ENCODE measurements around the gene CRB2.

Gene CRB2

DNA sequence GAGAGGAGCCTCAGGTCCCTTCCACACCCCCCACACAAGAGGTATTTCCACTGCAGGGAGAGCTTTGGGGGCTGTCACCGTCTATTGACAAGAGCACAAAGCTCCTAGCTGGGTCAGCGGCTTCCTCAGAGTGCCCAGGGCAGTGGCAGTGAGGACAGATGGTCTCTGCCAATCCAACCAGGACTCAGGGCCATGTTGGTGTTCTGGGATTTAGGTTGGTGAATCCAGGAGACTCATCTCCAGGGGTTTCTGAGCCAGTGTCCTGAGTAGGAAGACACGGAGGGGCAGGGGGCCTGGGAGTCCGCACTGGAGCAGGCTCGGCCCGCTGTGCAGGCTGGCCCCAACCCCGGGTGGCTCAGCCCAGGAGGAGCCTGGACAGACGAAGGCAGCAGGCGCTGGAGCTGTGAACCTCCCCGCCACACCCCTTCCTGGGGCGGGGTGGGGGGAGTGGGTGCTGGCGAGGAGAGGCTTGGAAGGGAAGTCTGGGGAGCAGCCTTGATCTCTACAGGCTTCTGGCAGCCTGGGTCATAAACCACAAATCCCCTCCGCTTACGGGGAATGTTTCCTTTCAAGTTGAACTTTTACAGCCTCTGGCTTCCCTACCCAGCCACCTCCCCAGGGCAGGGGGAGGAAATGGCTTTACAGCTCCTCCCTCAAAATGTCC is 19.6 kb downstream of the CRB2 start:
- Histone ChIP-seq H3K36me3 (ENCODE audit: control insufficient read depth, insufficient read depth, low read length) (peaks cover 43% of the 10 kb centered on the region), H3K4me1 (ENCODE audit: control insufficient read depth, insufficient read depth, low read length, poor library complexity, severe bottlenecking) (peaks cover 48% of the 10 kb centered on the region), H3K27ac (ENCODE audit: low read depth, low read length, severe bottlenecking) (peak overlapping the region; percentile 91), H3K9me3 (ENCODE audit: control insufficient read depth, low read length) (no peaks in the 10 kb centered on the region), H3K4me3 (ENCODE audit: extremely low read depth, insufficient read depth, low read length, poor library complexity, severe bottlenecking) (no peak overlapping the region)
- WGBS, 2 experiments (ENCODE audit: insufficient coverage in 2 of 2) = 45 to 59% methylated on average over 9 of the region's 14 CpGs

DNA sequence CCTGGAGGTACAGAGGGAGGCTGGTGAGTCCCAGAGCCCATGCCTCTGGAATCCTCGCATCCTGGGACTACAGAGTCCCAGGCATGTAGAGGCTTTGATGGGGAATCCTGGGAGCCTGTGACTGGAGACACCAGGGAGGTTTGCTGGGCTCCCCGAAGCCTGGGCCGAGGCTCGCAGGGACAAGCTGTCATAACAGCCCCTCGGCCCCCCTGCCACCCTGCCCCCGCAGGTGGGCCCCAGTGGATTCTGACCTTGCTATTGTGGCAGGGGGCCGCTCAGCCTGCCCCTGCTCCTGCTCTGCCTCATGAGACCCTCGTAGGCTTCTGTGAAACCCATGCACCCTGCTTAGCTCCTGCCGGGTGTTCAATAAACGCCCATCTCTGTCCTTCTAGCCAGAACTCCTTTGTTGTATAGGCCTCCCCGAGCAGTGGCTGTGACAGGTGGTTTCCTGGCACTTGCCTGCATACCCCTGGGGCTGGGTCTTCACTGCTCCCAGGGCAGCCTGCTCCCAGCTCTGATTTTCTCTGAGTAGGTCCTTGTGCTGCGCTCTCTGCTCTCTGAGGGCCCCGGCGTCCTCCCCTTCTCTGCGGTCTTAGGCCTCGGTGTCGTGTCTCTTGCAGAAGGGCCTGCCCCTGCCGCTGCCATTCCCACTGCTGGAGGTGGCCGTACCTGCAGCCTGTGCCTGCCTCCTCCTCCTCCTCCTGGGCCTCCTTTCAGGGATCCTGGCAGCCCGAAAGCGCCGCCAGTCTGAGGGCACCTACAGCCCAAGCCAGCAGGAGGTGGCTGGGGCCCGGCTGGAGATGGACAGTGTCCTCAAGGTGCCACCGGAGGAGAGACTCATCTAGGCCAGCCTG is 20.4 kb downstream of the CRB2 start:
- peaks cover 48% of the 10 kb centered on the region for H3K4me1 ChIP-seq (ENCODE audit: control insufficient read depth, insufficient read depth, low read length, poor library complexity, severe bottlenecking)
- no peak overlapping the region for H3K4me3 ChIP-seq (ENCODE audit: extremely low read depth, insufficient read depth, low read length, poor library complexity, severe bottlenecking)
- 78 to 90% methylated on average over 21 to 24 of the region's 24 CpGs for WGBS, 2 experiments (ENCODE audit: insufficient coverage in 2 of 2)
- no peaks in the 10 kb centered on the region for H3K9me3 ChIP-seq (ENCODE audit: control insufficient read depth, low read length)
- peak overlapping the region; percentile 91 for H3K27ac ChIP-seq (ENCODE audit: low read depth, low read length, severe bottlenecking)
- peaks cover 35% of the 10 kb centered on the region for H3K36me3 ChIP-seq (ENCODE audit: control insufficient read depth, insufficient read depth, low read length)

- Histone ChIP-seq H3K4me1 (ENCODE audit: control insufficient read depth, insufficient read depth, low read length, poor library complexity, severe bottlenecking) (peaks cover 48% of the 10 kb centered on the region), H3K4me3 (ENCODE audit: extremely low read depth, insufficient read depth, low read length, poor library complexity, severe bottlenecking) (no peak overlapping the region), H3K36me3 (ENCODE audit: control insufficient read depth, insufficient read depth, low read length) (peaks cover 26% of the 10 kb centered on the region), H3K9me3 (ENCODE audit: control insufficient read depth, low read length) (no peaks in the 10 kb centered on the region), H3K27ac (ENCODE audit: low read depth, low read length, severe bottlenecking) (peak overlapping the region; percentile 91)
- WGBS, 2 experiments (ENCODE audit: insufficient coverage in 2 of 2) = 84 to 85% methylated on average over 20 of the region's 21 CpGs
Observed at GRCh38 chr9:123377211-123377971, 21.4 kb downstream of the CRB2 start.

DNA sequence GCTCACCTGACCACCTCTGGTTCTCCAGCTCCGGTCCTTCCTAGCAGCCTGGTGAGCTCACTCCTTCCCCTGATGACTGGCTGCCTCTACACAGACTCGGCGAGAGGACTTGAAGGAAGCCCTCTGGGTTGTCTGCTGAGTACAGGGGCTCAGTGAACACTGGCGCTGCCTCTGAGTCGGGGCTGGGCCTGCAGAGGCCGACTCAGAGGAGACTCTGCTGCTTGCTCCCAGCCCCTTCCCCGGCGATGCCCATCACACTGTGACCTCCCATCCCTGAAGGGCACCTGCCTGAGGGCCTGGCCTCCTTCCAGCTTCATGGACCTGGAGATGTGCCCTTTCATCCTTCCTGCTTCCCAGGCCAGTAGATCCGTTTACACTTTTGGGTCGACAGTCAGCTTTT is 22.0 kb downstream of the CRB2 start:
- peaks cover 43% of the 10 kb centered on the region for H3K4me1 ChIP-seq (ENCODE audit: control insufficient read depth, insufficient read depth, low read length, poor library complexity, severe bottlenecking)
- H3K27ac ChIP-seq (ENCODE audit: low read depth, low read length, severe bottlenecking) = peak overlapping the region; percentile 91

DNA sequence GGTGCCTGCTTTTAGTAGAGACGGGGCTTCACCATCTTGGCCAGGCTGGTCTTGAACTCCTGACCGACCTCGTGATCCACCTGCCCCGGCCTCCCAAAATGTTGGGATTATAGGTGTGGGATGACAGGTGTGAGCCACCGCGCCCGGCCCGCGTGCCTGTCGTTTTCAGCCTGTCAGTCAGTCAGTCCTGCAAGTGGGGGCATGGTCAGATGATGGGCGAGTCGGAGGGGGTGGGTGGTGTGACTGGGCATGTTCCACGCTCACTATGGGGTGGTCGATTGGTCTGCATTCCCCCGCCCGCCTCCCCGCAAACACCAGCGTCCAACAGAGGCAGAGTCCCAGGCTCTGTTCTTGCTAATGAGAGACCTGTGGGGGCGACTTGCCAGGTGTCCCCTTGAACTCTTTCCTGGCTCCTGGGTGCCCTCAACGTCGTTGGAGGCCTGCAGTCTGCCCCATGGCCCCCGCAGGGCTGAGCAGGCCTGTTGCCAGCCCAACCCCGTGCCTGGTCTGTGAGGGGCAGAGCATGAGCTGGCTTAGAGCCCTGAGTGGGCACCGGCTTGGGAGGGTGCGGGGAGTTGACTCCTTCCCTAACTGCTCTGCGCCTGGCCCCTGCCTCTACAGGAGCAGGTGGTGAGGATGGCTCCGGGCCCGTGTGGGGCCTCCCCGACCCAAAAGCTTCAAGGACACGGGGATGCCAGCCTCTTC is 23.1 kb downstream of the CRB2 start:
- 93 to 94% methylated on average over 21 to 30 of the region's 30 CpGs for WGBS, 2 experiments (ENCODE audit: insufficient coverage in 2 of 2)
- no peak overlapping the region for H3K4me3 ChIP-seq (ENCODE audit: extremely low read depth, insufficient read depth, low read length, poor library complexity, severe bottlenecking)
- H3K27ac ChIP-seq (ENCODE audit: low read depth, low read length, severe bottlenecking) = no peak overlapping the region
- no peaks in the 10 kb centered on the region for H3K9me3 ChIP-seq (ENCODE audit: control insufficient read depth, low read length)
- H3K36me3 ChIP-seq (ENCODE audit: control insufficient read depth, insufficient read depth, low read length) = peaks cover 24% of the 10 kb centered on the region
- peaks cover 38% of the 10 kb centered on the region for H3K4me1 ChIP-seq (ENCODE audit: control insufficient read depth, insufficient read depth, low read length, poor library complexity, severe bottlenecking)

More for the DNA sequence above, 22.0 kb downstream of the CRB2 start:
- 83 to 89% methylated on average over 10 of the region's 10 CpGs for WGBS, 2 experiments (ENCODE audit: insufficient coverage in 2 of 2)
- no peak overlapping the region for H3K4me3 ChIP-seq (ENCODE audit: extremely low read depth, insufficient read depth, low read length, poor library complexity, severe bottlenecking)
- peaks cover 24% of the 10 kb centered on the region for H3K36me3 ChIP-seq (ENCODE audit: control insufficient read depth, insufficient read depth, low read length)
- H3K9me3 ChIP-seq (ENCODE audit: control insufficient read depth, low read length) = no peaks in the 10 kb centered on the region

DNA sequence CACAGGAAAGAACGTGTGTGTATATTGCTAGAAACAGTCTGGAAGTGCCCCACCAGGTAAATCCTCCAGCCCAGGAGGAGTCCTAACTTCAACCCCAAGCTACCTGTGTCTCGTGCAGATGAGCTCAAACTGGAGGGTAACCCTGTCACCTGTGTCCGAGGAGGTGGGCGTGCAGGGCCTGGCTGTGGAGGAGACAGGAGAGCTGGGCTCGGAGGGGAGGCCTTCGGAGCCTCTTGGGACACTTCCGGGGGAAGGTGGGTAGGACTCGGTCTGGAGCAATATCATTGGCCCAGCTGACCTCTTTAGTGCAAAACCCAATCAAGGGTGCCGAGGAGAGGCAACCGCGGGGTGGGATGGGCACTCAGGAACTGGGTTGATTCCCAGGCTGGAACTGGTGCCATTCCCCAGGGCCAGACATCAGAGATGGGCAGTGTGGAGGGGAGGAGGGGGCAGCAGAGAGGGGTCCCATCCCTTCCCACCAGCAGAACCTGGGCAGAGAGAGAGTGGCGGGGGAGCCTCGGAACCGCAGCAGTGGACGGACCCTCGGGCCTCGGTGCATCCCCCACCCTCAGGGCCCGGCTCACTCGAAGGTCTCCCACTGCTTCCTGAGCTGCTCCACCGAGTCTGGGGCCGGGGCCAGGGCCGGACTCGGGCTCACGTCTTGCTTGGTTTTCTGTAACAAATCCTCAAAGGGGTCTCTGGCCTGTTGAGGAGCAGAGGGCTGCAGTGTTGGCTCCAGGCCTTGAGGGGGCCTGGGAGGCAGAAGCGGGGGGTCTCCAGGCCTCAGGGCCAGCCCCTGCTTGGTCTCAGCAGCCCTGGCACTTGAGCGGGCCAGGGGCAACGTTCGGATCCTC is 25.1 kb downstream of the CRB2 start:
- 91 to 92% methylated on average over 23 to 24 of the region's 28 CpGs for whole genome bisulfite sequencing, 2 experiments (ENCODE audit: insufficient coverage in 2 of 2)
- Histone ChIP-seq H3K27ac (ENCODE audit: low read depth, low read length, severe bottlenecking) (no peak overlapping the region), H3K36me3 (ENCODE audit: control insufficient read depth, insufficient read depth, low read length) (peaks cover 12% of the 10 kb centered on the region)

GRCh38 chr9:123382653-123383511 is 26.9 kb downstream of the CRB2 start:
- peaks cover 6% of the 10 kb centered on the region for H3K36me3 ChIP-seq (ENCODE audit: control insufficient read depth, insufficient read depth, low read length)
- peaks cover under 1% of the 10 kb centered on the region for H3K4me1 ChIP-seq (ENCODE audit: control insufficient read depth, insufficient read depth, low read length, poor library complexity, severe bottlenecking)
- peak overlapping the region; percentile 16 for H3K27ac ChIP-seq (ENCODE audit: low read depth, low read length, severe bottlenecking)
- 93% methylated on average over 25 to 26 of the region's 27 CpGs for WGBS, 2 experiments (ENCODE audit: insufficient coverage in 2 of 2)
- H3K4me3 ChIP-seq (ENCODE audit: extremely low read depth, insufficient read depth, low read length, poor library complexity, severe bottlenecking) = no peak overlapping the region
- H3K9me3 ChIP-seq (ENCODE audit: control insufficient read depth, low read length) = no peaks in the 10 kb centered on the region

More for the DNA sequence above, 25.1 kb downstream of the CRB2 start:
- H3K4me3 ChIP-seq (ENCODE audit: extremely low read depth, insufficient read depth, low read length, poor library complexity, severe bottlenecking) = no peak overlapping the region
- peaks cover 19% of the 10 kb centered on the region for H3K4me1 ChIP-seq (ENCODE audit: control insufficient read depth, insufficient read depth, low read length, poor library complexity, severe bottlenecking)
- H3K9me3 ChIP-seq (ENCODE audit: control insufficient read depth, low read length) = no peaks in the 10 kb centered on the region

DNA sequence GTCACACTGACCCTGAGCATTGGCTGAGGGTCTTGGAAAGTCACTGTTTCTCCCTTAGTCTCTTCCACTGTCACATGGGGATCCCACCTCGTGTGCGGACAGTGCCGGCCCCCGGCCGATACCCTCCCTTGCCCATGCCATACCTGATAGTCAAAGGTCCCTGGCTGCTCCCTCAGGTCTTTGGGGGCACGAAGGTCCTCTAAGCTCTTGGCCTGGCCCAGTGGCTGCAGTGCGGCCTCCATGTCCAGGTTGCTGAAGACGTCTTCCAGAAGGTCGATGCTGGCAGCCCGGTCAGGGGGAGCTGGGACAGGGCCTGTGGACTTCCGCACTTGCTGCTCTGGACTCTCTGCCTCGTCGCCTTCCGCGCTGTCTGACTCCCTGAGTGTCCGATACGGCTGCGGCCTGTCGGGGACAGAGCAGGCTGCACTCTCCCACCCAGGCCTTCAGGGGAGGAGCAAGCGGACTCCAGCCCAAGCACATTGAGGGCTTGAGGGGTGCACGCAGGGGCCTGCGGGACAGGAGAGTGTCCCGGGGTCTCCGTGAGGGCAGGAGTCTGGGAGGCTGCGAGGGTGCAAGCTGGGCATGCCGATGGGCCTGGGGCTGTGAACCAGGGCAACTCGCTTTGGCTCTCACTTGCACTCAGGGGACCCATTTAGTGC is 27.6 kb downstream of the CRB2 start:
- Histone ChIP-seq H3K9me3 (ENCODE audit: control insufficient read depth, low read length) (no peaks in the 10 kb centered on the region), H3K27ac (ENCODE audit: low read depth, low read length, severe bottlenecking) (no peak overlapping the region), H3K36me3 (ENCODE audit: control insufficient read depth, insufficient read depth, low read length) (peaks cover 6% of the 10 kb centered on the region), H3K4me1 (ENCODE audit: control insufficient read depth, insufficient read depth, low read length, poor library complexity, severe bottlenecking) (no peaks in the 10 kb centered on the region), H3K4me3 (ENCODE audit: extremely low read depth, insufficient read depth, low read length, poor library complexity, severe bottlenecking) (no peak overlapping the region)
- WGBS, 2 experiments (ENCODE audit: insufficient coverage in 2 of 2) = 87 to 89% methylated on average over 25 to 27 of the region's 27 CpGs

GRCh38 chr9:123387686-123388085 is 31.7 kb downstream of the CRB2 start:
- 90% methylated on average over 12 to 14 of the region's 14 CpGs for WGBS, 2 experiments (ENCODE audit: insufficient coverage in 2 of 2)
- H3K27ac ChIP-seq (ENCODE audit: low read depth, low read length, severe bottlenecking) = no peak overlapping the region
- H3K4me3 ChIP-seq (ENCODE audit: extremely low read depth, insufficient read depth, low read length, poor library complexity, severe bottlenecking) = no peak overlapping the region
- H3K4me1 ChIP-seq (ENCODE audit: control insufficient read depth, insufficient read depth, low read length, poor library complexity, severe bottlenecking) = no peaks in the 10 kb centered on the region
- no peaks in the 10 kb centered on the region for H3K36me3 ChIP-seq (ENCODE audit: control insufficient read depth, insufficient read depth, low read length)
- H3K9me3 ChIP-seq (ENCODE audit: control insufficient read depth, low read length) = peaks cover under 1% of the 10 kb centered on the region

Data from mesodermal cell (in vitro differentiated cells).